ENCODE data around the gene TOX3. TPM values are rescaled to one million over a fixed set of nuclear protein-coding genes. Genes with fewer than 3 reads are reported as not detected.

TOX3 gene
- total and polyA plus RNA-seq, 2 of the 8 experiments (the other 6 are each of a cell fraction or from before 2014, with no cell fraction given) = 16.7 to 31.2 TPM

GRCh38 chr16:52568495-52568894 lies 21.6 kb upstream of the TOX3 start:
- H3K9me3 ChIP-seq (ENCODE audit: insufficient read depth in 2 of 2, low read depth in 1 of 2, low read length in 1 of 2) = peaks cover 0 to 6% of the 10 kb centered on the region in 2 experiments; a peak in 1 of 4 replicates
- no peaks in the 10 kb centered on the region for H3K79me1 ChIP-seq (ENCODE audit: low read depth, low read length)
- no peaks in the 10 kb centered on the region for H4K20me1 ChIP-seq (replicated peaks in 1 of 2; ENCODE audit: control insufficient read depth in 1 of 2, insufficient read depth in 2 of 2, low read length in 2 of 2)
- H3K36me3 ChIP-seq (ENCODE audit: control insufficient read depth in 2 of 4, insufficient read depth in 4 of 4, low read length in 3 of 4) = no peaks in the 10 kb centered on the region
- H3K4me3 ChIP-seq (ENCODE audit: extremely low read depth in 1 of 4, insufficient read depth in 2 of 4, low read depth in 3 of 4, low read length in 4 of 4) = no peak overlapping the region
- H3K18ac ChIP-seq (ENCODE audit: extremely low read depth, low read length) = no peak overlapping the region
- H3K9ac ChIP-seq (replicated peaks in 1 of 4; ENCODE audit: extremely low read depth in 1 of 4, low read depth in 3 of 4, low read length in 3 of 4) = no peak overlapping the region
- FAIRE-seq (no peak), DNase-seq (ENCODE audit: low read depth in 1 of 2, low spot score in 2 of 2) (no peak)
- POLR2A ChIA-PET (ENCODE audit: partially characterized antibody) = no interaction called here
- H3K4me2 ChIP-seq (ENCODE audit: insufficient read depth in 1 of 2, low read depth in 2 of 2, low read length in 2 of 2) = no peak overlapping the region
- no peaks in the 10 kb centered on the region for H3K79me2 ChIP-seq (ENCODE audit: control insufficient read depth in 1 of 2, insufficient read depth in 2 of 2, low read length in 2 of 2)
- WGBS, 2 experiments (ENCODE audit: extremely low coverage in 1 of 2, insufficient coverage in 1 of 2, insufficient read length in 1 of 2, insufficient replicate concordance in 2 of 2, low coverage in 1 of 2, low lambda C conversion rate in 2 of 2, missing lambda C conversion rate in 1 of 2) = 79% methylated on average over 1 of the region's 1 CpG; no CpG with 5 or more reads in 1 of the 2 experiments
- H3K27ac ChIP-seq (ENCODE audit: low read depth, low read length) = no peak overlapping the region
- H2BK120ac ChIP-seq (replicated peaks; ENCODE audit: low read depth, low read length) = no peak overlapping the region
- no peak overlapping the region for H3K23ac ChIP-seq (ENCODE audit: insufficient read length)
- H4K5ac ChIP-seq (ENCODE audit: insufficient read length, low read depth, low read length) = no peak overlapping the region
- no peaks in the 10 kb centered on the region for H3K27me3 ChIP-seq (replicated peaks in 1 of 4; ENCODE audit: control insufficient read depth in 3 of 4, extremely low read depth in 1 of 4, insufficient read depth in 3 of 4, low read length in 3 of 4)
- no peak overlapping the region for H2AK5ac ChIP-seq (ENCODE audit: low read depth, low read length)
- no peaks in the 10 kb centered on the region for H3K23me2 ChIP-seq (ENCODE audit: low read depth, low read length)
- no peak overlapping the region for H2BK15ac ChIP-seq (ENCODE audit: low read length)
- H3K4ac ChIP-seq (replicated peaks; ENCODE audit: insufficient read length, low read depth, low read length) = no peak overlapping the region
- no peak overlapping the region for H4K91ac ChIP-seq (replicated peaks; ENCODE audit: insufficient read length, low read length)
- H2AFZ ChIP-seq (ENCODE audit: low read length) = no peak overlapping the region
- no peak overlapping the region for H3K14ac ChIP-seq (ENCODE audit: insufficient read length)
- no peak overlapping the region for H2BK20ac ChIP-seq (ENCODE audit: low read length)
- no peak overlapping the region for H4K8ac ChIP-seq (ENCODE audit: extremely low read depth, insufficient read depth, low read length)
- H3K56ac ChIP-seq (replicated peaks; ENCODE audit: insufficient read length, low read depth, low read length) = no peak overlapping the region
- peaks cover 0 to 6% (median 0%) of the 10 kb centered on the region in 4 experiments; a peak in 1 of 7 replicates for H3K4me1 ChIP-seq (replicated peaks in 1 of 4; ENCODE audit: control insufficient read depth in 3 of 4, insufficient read depth in 4 of 4, low read length in 3 of 4)
- no peak overlapping the region for H2BK5ac ChIP-seq (ENCODE audit: low read depth, low read length)
- no peak overlapping the region for H2BK12ac ChIP-seq (ENCODE audit: low read depth, low read length)
- CTCF ChIA-PET (ENCODE audit: partially characterized antibody) = interaction anchor here (1.0 to 1.7 kb wide), 3 partner anchors 17 to 377 kb away, joined by 3 read pairs; no protein-coding TSS in a partner anchor
- TF ChIP-seq RAD21 (IDR thresholded peaks at IDR 0.05 in 1 of 2, conservative IDR thresholded peaks at IDR 0.05 in 1 of 2; ENCODE audit: low read depth in 2 of 2, low read length in 2 of 2) (no peak), SP1 (IDR thresholded peaks at IDR 0.05; ENCODE audit: low read depth, low read length) (no peak), TEAD4 (IDR thresholded peaks at IDR 0.05; ENCODE audit: low read depth, low read length) (no peak), RFX5 (IDR thresholded peaks at IDR 0.05; ENCODE audit: borderline replicate concordance, low read depth, low read length) (no peak), RXRA (IDR thresholded peaks at IDR 0.05; ENCODE audit: insufficient read depth, low read depth, low read length) (no peak), ASH2L (IDR thresholded peaks at IDR 0.05; ENCODE audit: low read length) (no peak), MAFK (IDR thresholded peaks at IDR 0.05; ENCODE audit: low read depth, low read length) (no peak), JUN (IDR thresholded peaks at IDR 0.05; ENCODE audit: low read depth, low read length) (no peak), SAP30 (IDR thresholded peaks at IDR 0.05; ENCODE audit: insufficient read depth, insufficient replicate concordance, low read length) (no peak)
- TF ChIP-seq, protein P1, sequence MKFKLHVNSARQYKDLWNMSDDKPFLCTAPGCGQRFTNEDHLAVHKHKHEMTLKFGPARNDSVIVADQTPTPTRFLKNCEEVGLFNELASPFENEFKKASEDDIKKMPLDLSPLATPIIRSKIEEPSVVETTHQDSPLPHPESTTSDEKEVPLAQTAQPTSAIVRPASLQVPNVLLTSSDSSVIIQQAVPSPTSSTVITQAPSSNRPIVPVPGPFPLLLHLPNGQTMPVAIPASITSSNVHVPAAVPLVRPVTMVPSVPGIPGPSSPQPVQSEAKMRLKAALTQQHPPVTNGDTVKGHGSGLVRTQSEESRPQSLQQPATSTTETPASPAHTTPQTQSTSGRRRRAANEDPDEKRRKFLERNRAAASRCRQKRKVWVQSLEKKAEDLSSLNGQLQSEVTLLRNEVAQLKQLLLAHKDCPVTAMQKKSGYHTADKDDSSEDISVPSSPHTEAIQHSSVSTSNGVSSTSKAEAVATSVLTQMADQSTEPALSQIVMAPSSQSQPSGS (IDR thresholded peaks at IDR 0.05; ENCODE audit: low read length) = no peak
- TF ChIP-seq, protein P2, sequence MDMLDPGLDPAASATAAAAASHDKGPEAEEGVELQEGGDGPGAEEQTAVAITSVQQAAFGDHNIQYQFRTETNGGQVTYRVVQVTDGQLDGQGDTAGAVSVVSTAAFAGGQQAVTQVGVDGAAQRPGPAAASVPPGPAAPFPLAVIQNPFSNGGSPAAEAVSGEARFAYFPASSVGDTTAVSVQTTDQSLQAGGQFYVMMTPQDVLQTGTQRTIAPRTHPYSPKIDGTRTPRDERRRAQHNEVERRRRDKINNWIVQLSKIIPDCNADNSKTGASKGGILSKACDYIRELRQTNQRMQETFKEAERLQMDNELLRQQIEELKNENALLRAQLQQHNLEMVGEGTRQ (IDR thresholded peaks at IDR 0.05; ENCODE audit: low read length) = no peak

Measured in H1 (cell line).